NOMO-1 treated with dmso at 0.1 percent for 144 hours (cell line): Measurements from ENCODE around the gene MACF1.
"Not testable (repeated sequence)": the region's sequence is repeated elsewhere in the genome, so short reads cannot be mapped to it uniquely, and the experiment has no call there.

Source experiments
- DNase-seq: peaks from one replicate; lab custom pipeline; 2025; ENCODE audit not compliant: unreplicated experiment; lab: John Stamatoyannopoulos, UW

The MACF1 gene

GRCh38 chr1:39441797-39442196 lies 237.3 kb downstream of the MACF1 start:
- DNase-seq = no peak

GRCh38 chr1:39445573-39445972 lies 241.1 kb downstream of the MACF1 start:
- no peak for DNase-seq

GRCh38 chr1:39446986-39447567 lies 242.6 kb downstream of the MACF1 start:
- no peak for DNase-seq

GRCh38 chr1:39450041-39450440 lies 245.5 kb downstream of the MACF1 start:
- not testable (repeated sequence) for DNase-seq

GRCh38 chr1:39450956-39451606 lies 246.6 kb downstream of the MACF1 start:
- DNase-seq = no peak

- no peak for DNase-seq
Observed at GRCh38 chr1:39452081-39452480, 247.6 kb downstream of the MACF1 start.

GRCh38 chr1:39452540-39452939 lies 248.0 kb downstream of the MACF1 start:
- no peak for DNase-seq

- no peak for DNase-seq
Observed at GRCh38 chr1:39453603-39454002, 249.1 kb downstream of the MACF1 start.

- no peak for DNase-seq
Observed at GRCh38 chr1:39458991-39459390, 254.5 kb downstream of the MACF1 start.

GRCh38 chr1:39462074-39462473 lies 257.6 kb downstream of the MACF1 start:
- no peak for DNase-seq

GRCh38 chr1:39466413-39467107 lies 262.1 kb downstream of the MACF1 start:
- no peak for DNase-seq

GRCh38 chr1:39467108-39467720 lies 262.7 kb downstream of the MACF1 start:
- DNase-seq = not testable (repeated sequence)

- DNase-seq = no peak
Observed at GRCh38 chr1:39469150-39469549, 264.7 kb downstream of the MACF1 start.

- DNase-seq = no peak
Observed at GRCh38 chr1:39470040-39470439, 265.5 kb downstream of the MACF1 start.

GRCh38 chr1:39472826-39473225 lies 268.3 kb downstream of the MACF1 start:
- DNase-seq = no peak

GRCh38 chr1:39473324-39473723 lies 268.8 kb downstream of the MACF1 start:
- DNase-seq = no peak

GRCh38 chr1:39474810-39475209 lies 270.3 kb downstream of the MACF1 start:
- no peak for DNase-seq

GRCh38 chr1:39475551-39475950 lies 271.1 kb downstream of the MACF1 start:
- DNase-seq = not testable (repeated sequence)

GRCh38 chr1:39478126-39478915 lies 273.8 kb downstream of the MACF1 start:
- DNase-seq = no peak

GRCh38 chr1:39481289-39481688 lies 276.8 kb downstream of the MACF1 start:
- DNase-seq = no peak

GRCh38 chr1:39483276-39483675 lies 278.8 kb downstream of the MACF1 start:
- no peak for DNase-seq
